PC-3 (cell line): Measurements from ENCODE around the gene ACOT8. TPM values are rescaled to one million over a fixed set of nuclear protein-coding genes. Genes with fewer than 3 reads are reported as not detected.
A peak's percentile ranks its signal among the peaks of the same experiment; 100 is the strongest.

Experiments used
- ATAC-seq: fragments of 200-7000 bp; cut with Tn5 transposase; 2 replicates; pipeline ENCODE4 v1.9.1; 2020; ENCODE audit warnings: mild to moderate bottlenecking, moderate library complexity
- BruUV-seq: library from RNA; stranded (reverse); fragments of 400-500 nt; replicated peaks from 2 replicates; lab custom pipeline; 2021; lab: Mats Ljungman, UMichigan
- CTCF ChIA-PET: fragments of 300-600 bp; sonication (Branson Sonifier 250); formaldehyde crosslinking; loops from one replicate; lab custom pipeline; 2022; ENCODE audit warnings: antibody characterized with exemption; lab: Charles Lee
- POLR2A ChIA-PET: fragments of 300-600 bp; sonication (Branson Sonifier 250); formaldehyde crosslinking; loops from one replicate; lab custom pipeline; 2022; ENCODE audit warnings: antibody characterized with exemption; ENCODE audit not compliant: unreplicated experiment; lab: Charles Lee
- DNase-seq: peaks from one replicate; pipeline ENCODE4 v3.0.0-alpha.2; 2015
- H2AFZ ChIP-seq: fragments of 300-600 bp; sonication (generic); 2 replicates; pipeline ENCODE4 v1.6.0; 2016; ENCODE audit warnings: antibody characterized with exemption, low read length
- H3F3A ChIP-seq: fragments of 300-600 bp; sonication (generic); one replicate; pipeline ENCODE4 v1.6.0; 2017; ENCODE audit warnings: antibody characterized with exemption, low read length, control low read depth, mild to moderate bottlenecking; ENCODE audit not compliant: unreplicated experiment
- H3K27ac ChIP-seq: fragments of 300-600 bp; sonication (generic); 2 replicates; pipeline ENCODE4 v1.5.1; 2016; ENCODE audit warnings: mild to moderate bottlenecking, low read length
- H3K27me3 ChIP-seq: fragments of 300-600 bp; sonication (generic); 2 replicates; pipeline ENCODE4 v1.6.1; 2016; ENCODE audit warnings: low read length, mixed read lengths
- H3K36me3 ChIP-seq: fragments of 300-600 bp; sonication (generic); 2 replicates; pipeline ENCODE4 v1.6.1; 2016; ENCODE audit warnings: low read depth, mixed run types, low read length, mixed read lengths
- H3K4me1 ChIP-seq: fragments of 300-600 bp; sonication (generic); 2 replicates; pipeline ENCODE4 v1.5.1; 2016; ENCODE audit warnings: low read length; ENCODE audit not compliant: insufficient read depth
- H3K4me2 ChIP-seq: fragments of 300-600 bp; sonication (generic); 2 replicates; pipeline ENCODE4 v1.6.0; 2016; ENCODE audit warnings: low read length
- H3K4me3 ChIP-seq: fragments of 300-600 bp; sonication (generic); 2 replicates; pipeline ENCODE4 v1.5.1; 2016; ENCODE audit warnings: mild to moderate bottlenecking, low read length, mixed read lengths
- H3K79me2 ChIP-seq: fragments of 300-600 bp; sonication (generic); 2 replicates; pipeline ENCODE4 v1.6.1; 2017; ENCODE audit warnings: low read length, mixed read lengths
- H3K9ac ChIP-seq: fragments of 300-600 bp; sonication (generic); 2 replicates; pipeline ENCODE4 v1.6.0; 2016; ENCODE audit warnings: mild to moderate bottlenecking, low read length
- H3K9me2 ChIP-seq: fragments of 300-600 bp; sonication (generic); replicated peaks from 2 replicates; pipeline ENCODE4 v1.6.1; 2016; ENCODE audit warnings: mixed run types, low read length, mixed read lengths
- H3K9me3 ChIP-seq: fragments of 300-600 bp; sonication (generic); 2 replicates; pipeline ENCODE4 v1.6.1; 2016; ENCODE audit warnings: low read length, mixed read lengths
- H4K20me1 ChIP-seq: fragments of 300-600 bp; sonication (generic); 2 replicates; pipeline ENCODE4 v1.6.1; 2016; ENCODE audit warnings: low read length, mixed read lengths
- EZH2 ChIP-seq: fragments of 300-600 bp; sonication (generic); IDR thresholded peaks from one replicate; pipeline ENCODE4 v1.6.1; 2017; ENCODE audit warnings: antibody characterized with exemption, mild to moderate bottlenecking, low read length; ENCODE audit not compliant: unreplicated experiment
- EZH2phosphoT487 ChIP-seq: fragments of 300-600 bp; sonication (generic); IDR thresholded peaks from 2 replicates; pipeline ENCODE4 v1.6.1; 2018; ENCODE audit warnings: mild to moderate bottlenecking, antibody characterized with exemption, low read length, borderline replicate concordance
- intact Hi-C: fragments of 100-400 bp; cut with micrococcal nuclease; formaldehyde crosslinking; loops from 2 replicates; pipeline ENCODE4 v1.9.0; 2023
- total RNA-seq: library from RNA; depleted of rRNA; stranded (reverse); fragments of >200 nt; gene quantifications from 2 replicates; pipeline ENCODE4 v1.2.3, GENCODE V29; 2014
- TF ChIP-seq, protein P1 (sequence below): fragments of 300-600 bp; sonication (generic); conservative IDR thresholded peaks from 2 replicates; pipeline ENCODE4 v1.5.1; 2017; ENCODE audit warnings: antibody characterized with exemption, low read depth, mild to moderate bottlenecking, low read length

ACOT8 gene
- total RNA-seq, 1 experiment from 2014 or later, result 58.8 TPM

DNA sequence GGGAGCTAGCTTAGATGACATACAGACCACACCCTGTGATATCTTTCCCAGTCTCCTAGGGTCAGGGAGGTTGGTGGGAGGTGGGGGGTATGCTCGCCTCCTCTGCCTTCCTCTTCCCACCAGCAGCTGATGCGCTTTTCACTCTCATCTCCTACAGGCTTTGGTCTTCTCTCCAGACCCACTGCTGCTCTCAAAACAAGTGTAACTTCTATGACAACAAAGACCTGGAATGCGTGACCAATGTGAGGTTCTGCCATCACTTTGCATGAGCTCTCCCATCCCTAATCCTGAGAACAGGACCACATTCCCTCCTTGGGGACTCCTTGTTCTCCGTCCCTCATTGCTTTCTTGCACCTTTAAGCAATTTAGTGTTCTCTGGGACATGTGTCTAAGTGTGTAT is 36.6 kb upstream of the ACOT8 start:
- no peaks in the 10 kb centered on the region for H3F3A ChIP-seq
- BruUV-seq, result no TSS peak
- intact Hi-C loops, result loop anchor here (5.0 kb wide), 1 partner anchor 82 kb away; the partner anchor contains the start of gene UBE2C
- H3K4me2 ChIP-seq, result no peak overlapping the region
- ChIA-PET CTCF (no interaction called here), POLR2A (no interaction called here)
- peaks cover 16% of the 10 kb centered on the region; the same call in 1 of the 2 replicates for H3K36me3 ChIP-seq
- H3K9me2 ChIP-seq, result no peaks in the 10 kb centered on the region
- DNase-seq (no peak), ATAC-seq (no peak)
- TF ChIP-seq, protein P1, sequence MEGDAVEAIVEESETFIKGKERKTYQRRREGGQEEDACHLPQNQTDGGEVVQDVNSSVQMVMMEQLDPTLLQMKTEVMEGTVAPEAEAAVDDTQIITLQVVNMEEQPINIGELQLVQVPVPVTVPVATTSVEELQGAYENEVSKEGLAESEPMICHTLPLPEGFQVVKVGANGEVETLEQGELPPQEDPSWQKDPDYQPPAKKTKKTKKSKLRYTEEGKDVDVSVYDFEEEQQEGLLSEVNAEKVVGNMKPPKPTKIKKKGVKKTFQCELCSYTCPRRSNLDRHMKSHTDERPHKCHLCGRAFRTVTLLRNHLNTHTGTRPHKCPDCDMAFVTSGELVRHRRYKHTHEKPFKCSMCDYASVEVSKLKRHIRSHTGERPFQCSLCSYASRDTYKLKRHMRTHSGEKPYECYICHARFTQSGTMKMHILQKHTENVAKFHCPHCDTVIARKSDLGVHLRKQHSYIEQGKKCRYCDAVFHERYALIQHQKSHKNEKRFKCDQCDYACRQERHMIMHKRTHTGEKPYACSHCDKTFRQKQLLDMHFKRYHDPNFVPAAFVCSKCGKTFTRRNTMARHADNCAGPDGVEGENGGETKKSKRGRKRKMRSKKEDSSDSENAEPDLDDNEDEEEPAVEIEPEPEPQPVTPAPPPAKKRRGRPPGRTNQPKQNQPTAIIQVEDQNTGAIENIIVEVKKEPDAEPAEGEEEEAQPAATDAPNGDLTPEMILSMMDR, result no peak
- no peak for TF ChIP-seq EZH2phosphoT487
- H3K9ac ChIP-seq, result no peak overlapping the region
- peaks cover 23% of the 10 kb centered on the region for H3K4me1 ChIP-seq
- H3K9me3 ChIP-seq, result no peaks in the 10 kb centered on the region
- no peak overlapping the region for H3K4me3 ChIP-seq
- no peak overlapping the region for H3K27ac ChIP-seq
- no peaks in the 10 kb centered on the region for H4K20me1 ChIP-seq
- H2AFZ ChIP-seq, result no peak overlapping the region
- no peaks in the 10 kb centered on the region for H3K27me3 ChIP-seq
- H3K79me2 ChIP-seq, result 0 out of 2 replicates have a peak, but pooled peaks cover 10% of the 10 kb centered on the region

- intact Hi-C loops, result loop anchor here (5.0 kb wide), 1 partner anchor 81 kb away; the partner anchor contains the start of gene UBE2C
- no peak for ATAC-seq
- POLR2A ChIA-PET, result interaction anchor here (0.6 kb wide), 1 partner anchor 27 kb away, joined by 4 read pairs; no protein-coding TSS in a partner anchor
These were observed 35.8 kb upstream of the ACOT8 start for GRCh38 chr20:45892828-45893500.

More at GRCh38 chr20:45892828-45893500, 35.8 kb upstream of the ACOT8 start:
- Histone ChIP-seq H4K20me1 (no peaks in the 10 kb centered on the region), H3K27me3 (no peaks in the 10 kb centered on the region), H3K4me1 (peaks cover 23% of the 10 kb centered on the region), H3K79me2 (0 out of 2 replicates have a peak, but pooled peaks cover 10% of the 10 kb centered on the region), H3K9me2 (no peaks in the 10 kb centered on the region), H3K4me2 (0 out of 2 replicates have a peak overlapping the region, but pooled peaks have one; percentile 96), H2AFZ (no peak overlapping the region), H3K36me3 (peaks cover 16% of the 10 kb centered on the region; the same call in 1 of the 2 replicates), H3K4me3 (no peak overlapping the region), H3K9me3 (no peaks in the 10 kb centered on the region), H3K9ac (no peak overlapping the region), H3F3A (no peaks in the 10 kb centered on the region), H3K27ac (no peak overlapping the region)
- no TSS peak for BruUV-seq
- DNase-seq, result no peak
- no peak for TF ChIP-seq EZH2
- TF ChIP-seq, protein P1, result no peak
- no peak for TF ChIP-seq EZH2phosphoT487
- CTCF ChIA-PET, result interaction anchor here (0.6 to 1.0 kb wide), 3 partner anchors 67 to 80 kb away, joined by 3 read pairs; no protein-coding TSS in a partner anchor
